Hepatocyte (in vitro differentiated cells): ENCODE measurements around the gene ORC3.

Experiments used
- CTCF ChIP-seq: fragments of 200-600 bp; sonication (generic); IDR thresholded peaks from 2 replicates; pipeline ENCODE4 v1.5.1; 2016; ENCODE audit warnings: antibody characterized with exemption, mild to moderate bottlenecking; ENCODE audit not compliant: poor library complexity
- EZH2phosphoT487 ChIP-seq: fragments of 200-600 bp; sonication (generic); IDR thresholded peaks from one replicate; pipeline ENCODE4 v1.6.1; 2018; ENCODE audit warnings: antibody characterized with exemption, mild to moderate bottlenecking, low read depth, moderate library complexity; ENCODE audit not compliant: unreplicated experiment, severe bottlenecking

GRCh38 chr6:87572021-87572420, 17.9 kb upstream of the ORC3 start:
- TF ChIP-seq CTCF, result no peak
- no peak for TF ChIP-seq EZH2phosphoT487
